Testis (tissue), 3 donors: ENCODE measurements around the gene LARP7. TPM values are rescaled to one million over a fixed set of nuclear protein-coding genes. Genes with fewer than 3 reads are reported as not detected.
A peak's percentile ranks its signal among the peaks of the same experiment; 100 is the strongest.
"Not testable (repeated sequence)": the region's sequence is repeated elsewhere in the genome, so short reads cannot be mapped to it uniquely, and the experiment has no call there.

Source experiments
- DNase-seq: peaks from one replicate; pipeline ENCODE4 v3.0.0-alpha.2; 2019
- H3K27ac ChIP-seq, 2 donors: fragments of 200-600 bp; sonication (generic); one replicate each; pipeline ENCODE4 v1.5.1; 2019
- H3K27me3 ChIP-seq: fragments of 200-600 bp; sonication (generic); one replicate; pipeline ENCODE4 v1.5.1; 2019
- H3K36me3 ChIP-seq: fragments of 200-600 bp; sonication (generic); one replicate; pipeline ENCODE4 v1.5.1; 2017; ENCODE audit warnings: low read depth; ENCODE audit errors: missing control alignments
- H3K4me1 ChIP-seq: fragments of 200-600 bp; sonication (generic); one replicate; pipeline ENCODE4 v1.5.1; 2019
- H3K4me3 ChIP-seq, 2 donors: fragments of 200-600 bp; sonication (generic); one replicate each; pipeline ENCODE4 v1.5.1; 2017 to 2019
- H3K9me3 ChIP-seq: fragments of 200-600 bp; sonication (generic); one replicate; pipeline ENCODE4 v1.5.1; 2017
- POLR2A ChIP-seq: fragments of 450-650 bp; IDR thresholded peaks from one replicate; pipeline ENCODE4 v1.6.1; 2017; ENCODE audit warnings: antibody characterized with exemption, mild to moderate bottlenecking, moderate library complexity
- WGBS, 2 donors: methylation state at CpG; one replicate each; pipeline ENCODE4 v1.1.5; 2018; 5-methylcytosine and 5-hydroxymethylcytosine counted together
- intact Hi-C: fragments of 100-400 bp; cut with DNase I; formaldehyde crosslinking; loops from one replicate; pipeline ENCODE4 v1.15.1; 2023; ENCODE audit warnings: low total_unique reads
- microRNA counts, 2 donors: library from miRNA; unstranded; fragments of <30 nt; microRNA quantifications; one replicate each; lab custom pipeline; 2016
- microRNA-seq, 2 donors: library from miRNA; unstranded; fragments of <30 nt; microRNA quantifications; one replicate each; pipeline ENCODE4, GENCODE V29; 2016; ENCODE audit warnings: borderline number of aligned reads in 2 of 2, borderline replicate concordance in 1 of 2
- polyA plus RNA-seq: library from polyadenylated mRNA; stranded (reverse); fragments of 350-450 nt; fragmentation: Illumina TruSeq; extraction: RNeasy Lipid Tissue Mini Kit (QIAGEN cat#74804); gene quantifications from one replicate; pipeline ENCODE4 v1.2.3, GENCODE V29; 2014; ENCODE audit warnings: low read depth, low replicate concordance; ENCODE audit not compliant: insufficient read depth
- small RNA-seq, 2 donors: library from RNA; depleted of rRNA; stranded (forward); fragments of <200 nt; gene quantifications; one replicate each; pipeline ENCODE3, GENCODE V24; 2016
- total RNA-seq, 2 donors: library from RNA; depleted of rRNA; stranded (reverse); fragments of >200 nt; gene quantifications; one replicate each; pipeline ENCODE4 v1.2.3, GENCODE V29; 2016
- TF ChIP-seq, protein P1 (sequence below), 3 experiments: fragments of 450-650 bp in 2 of 3; fragments of 200-600 bp in 1 of 3; sonication (generic) in 1 of 3; IDR thresholded peaks; one replicate each; pipeline ENCODE4 v1.5.1; 2016 to 2019; ENCODE audit warnings: antibody characterized with exemption in 3 of 3, mild to moderate bottlenecking in 2 of 3, moderate library complexity in 1 of 3

The LARP7 gene
- total and polyA plus RNA-seq, 3 donors from 2014 or later = 15.6 to 41.7 (median 40.6) TPM

DNA sequence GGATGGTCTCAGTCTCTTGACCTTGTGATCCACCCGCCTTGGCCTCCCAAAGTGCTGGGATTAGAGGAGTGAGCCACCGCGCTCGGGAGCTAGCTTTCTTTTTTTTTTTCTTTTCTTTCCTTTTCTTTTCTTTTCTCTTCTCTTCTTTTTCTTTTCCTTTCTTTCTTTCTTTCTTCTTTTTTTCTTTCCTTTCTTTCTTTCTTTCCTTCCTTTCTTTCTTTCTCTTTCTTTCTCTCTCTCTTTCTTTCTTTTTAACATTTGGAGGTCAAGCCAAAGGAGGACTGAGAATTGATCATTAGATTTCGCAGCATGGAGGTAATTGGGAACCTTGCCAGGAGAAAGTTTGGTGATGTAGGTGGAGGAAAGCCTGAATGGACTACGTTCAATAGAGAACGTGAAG, 67.4 kb downstream of the LARP7 start:
- TF ChIP-seq, protein P1, sequence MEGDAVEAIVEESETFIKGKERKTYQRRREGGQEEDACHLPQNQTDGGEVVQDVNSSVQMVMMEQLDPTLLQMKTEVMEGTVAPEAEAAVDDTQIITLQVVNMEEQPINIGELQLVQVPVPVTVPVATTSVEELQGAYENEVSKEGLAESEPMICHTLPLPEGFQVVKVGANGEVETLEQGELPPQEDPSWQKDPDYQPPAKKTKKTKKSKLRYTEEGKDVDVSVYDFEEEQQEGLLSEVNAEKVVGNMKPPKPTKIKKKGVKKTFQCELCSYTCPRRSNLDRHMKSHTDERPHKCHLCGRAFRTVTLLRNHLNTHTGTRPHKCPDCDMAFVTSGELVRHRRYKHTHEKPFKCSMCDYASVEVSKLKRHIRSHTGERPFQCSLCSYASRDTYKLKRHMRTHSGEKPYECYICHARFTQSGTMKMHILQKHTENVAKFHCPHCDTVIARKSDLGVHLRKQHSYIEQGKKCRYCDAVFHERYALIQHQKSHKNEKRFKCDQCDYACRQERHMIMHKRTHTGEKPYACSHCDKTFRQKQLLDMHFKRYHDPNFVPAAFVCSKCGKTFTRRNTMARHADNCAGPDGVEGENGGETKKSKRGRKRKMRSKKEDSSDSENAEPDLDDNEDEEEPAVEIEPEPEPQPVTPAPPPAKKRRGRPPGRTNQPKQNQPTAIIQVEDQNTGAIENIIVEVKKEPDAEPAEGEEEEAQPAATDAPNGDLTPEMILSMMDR (IDR thresholded peaks at IDR 0.05) = no peak
- TF ChIP-seq POLR2A = no peak
- no peak overlapping the region for H3K4me3 ChIP-seq
- H3K4me1 ChIP-seq = no peaks in the 10 kb centered on the region
- no peak overlapping the region for H3K27ac ChIP-seq
- H3K27me3 ChIP-seq = no peaks in the 10 kb centered on the region
- WGBS, 2 donors = 62 to 78% methylated on average over 7 of the region's 7 CpGs
- intact Hi-C loops = no loop called here
- H3K9me3 ChIP-seq = no peaks in the 10 kb centered on the region
- no peaks in the 10 kb centered on the region for H3K36me3 ChIP-seq
- no peak for DNase-seq

DNA sequence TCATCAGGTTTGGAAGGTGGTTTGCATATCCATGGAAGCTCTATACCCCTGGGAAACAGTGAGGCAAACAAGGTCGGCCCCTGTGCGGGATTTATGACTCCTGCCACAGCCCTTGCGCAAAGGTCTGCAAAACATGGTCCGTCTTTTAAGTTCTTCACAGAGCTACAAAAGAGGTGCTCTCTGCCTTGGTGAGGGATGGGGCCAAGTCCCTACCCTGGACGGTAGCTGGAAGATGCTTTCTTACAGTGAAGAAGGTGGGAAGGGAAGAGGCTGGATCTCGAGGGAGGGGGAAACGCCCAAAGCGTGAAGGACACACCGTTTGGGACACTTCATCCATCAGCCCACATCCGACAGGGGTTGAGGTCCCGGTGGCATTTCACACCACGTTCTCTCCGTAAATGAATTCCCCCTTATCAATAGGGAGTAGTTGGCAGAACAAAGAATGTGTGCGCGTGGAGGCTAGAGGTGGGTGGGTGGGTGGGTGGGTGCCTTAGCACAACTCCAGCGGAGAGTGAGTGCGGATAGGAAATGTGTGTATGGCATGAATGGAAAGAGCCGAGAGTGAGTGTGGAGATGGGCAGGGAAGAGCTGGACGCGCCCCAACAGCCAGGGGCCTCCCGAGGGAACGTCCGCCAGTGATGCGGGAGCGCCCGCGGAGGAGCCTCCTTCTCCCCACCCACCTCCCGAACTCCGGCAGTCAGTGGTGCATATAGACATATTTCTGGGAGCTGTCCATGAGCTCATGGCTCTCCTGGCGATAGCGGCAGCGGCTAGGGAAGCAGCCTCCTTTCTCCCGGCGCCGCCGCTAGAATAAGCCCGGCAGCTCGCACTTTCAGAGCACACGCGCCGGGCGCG, 68.3 kb downstream of the LARP7 start:
- 2 to 5% methylated on average over 27 to 33 of the region's 43 CpGs for WGBS, 2 donors
- intact Hi-C loops = no loop called here
- Histone ChIP-seq H3K4me1 (no peaks in the 10 kb centered on the region), H3K27me3 (no peaks in the 10 kb centered on the region), H3K27ac (no peak overlapping the region), H3K4me3 (peak overlapping the region; percentile 54 to 69), H3K36me3 (no peaks in the 10 kb centered on the region), H3K9me3 (no peaks in the 10 kb centered on the region)
- no peak for TF ChIP-seq POLR2A
- TF ChIP-seq, protein P1 (IDR thresholded peaks at IDR 0.05) = no peak
- DNase-seq = peak; percentile 67

DNA sequence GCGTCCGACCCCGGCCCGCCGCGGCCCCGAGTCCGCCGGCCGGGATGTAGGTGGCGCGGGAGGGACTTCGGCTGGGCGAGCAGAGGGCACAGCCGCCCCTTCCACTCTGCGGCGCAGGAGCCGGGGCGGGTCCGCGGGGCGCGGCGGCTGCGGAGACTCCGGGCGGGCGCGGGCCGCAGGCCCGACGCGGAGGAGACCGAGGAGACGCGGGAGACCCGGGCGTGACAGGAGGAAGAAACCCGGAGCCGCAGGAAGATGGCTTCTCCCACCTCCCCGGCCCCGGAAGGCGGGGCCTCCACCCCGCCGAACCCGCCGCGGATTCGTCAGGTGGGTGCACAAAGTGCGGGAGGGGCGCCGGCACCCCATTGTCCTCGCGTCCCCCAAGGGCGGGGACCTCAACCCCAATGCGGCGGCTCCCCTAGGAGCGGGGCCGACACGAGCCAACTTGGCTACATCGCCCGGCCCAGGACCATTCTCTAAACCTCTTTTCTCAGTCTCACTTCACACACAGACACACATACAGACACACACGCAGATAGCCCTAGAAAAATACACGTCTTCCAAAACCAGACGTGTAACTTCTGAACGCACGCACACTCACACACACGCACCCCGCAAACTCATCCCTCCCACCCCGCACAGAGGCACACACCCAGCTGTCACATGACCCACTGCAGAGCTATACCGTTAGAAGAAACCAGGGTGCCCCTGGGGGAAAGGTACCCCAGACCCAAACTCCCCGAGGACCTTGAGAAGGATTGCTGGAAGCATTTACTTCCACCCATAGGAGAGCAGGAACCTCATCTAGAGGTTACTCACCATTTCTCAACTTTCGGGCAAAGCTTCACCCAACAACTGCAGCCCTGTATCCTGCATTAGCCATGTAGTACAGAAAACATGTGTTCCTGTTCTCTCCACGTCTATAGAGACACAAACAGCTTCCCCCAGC, 69.2 kb downstream of the LARP7 start:
- intact Hi-C loops, H3K36me3 ChIP-seq, H3K9me3 ChIP-seq, H3K4me1 ChIP-seq, H3K27me3 ChIP-seq, H3K27ac ChIP-seq: not testable (repeated sequence)
- 0% methylated on average over 15 to 33 of the region's 74 CpGs for WGBS, 2 donors
- peak; percentile 31 for DNase-seq
- H3K4me3 ChIP-seq = peak overlapping the region; percentile 54 to 69

DNA sequence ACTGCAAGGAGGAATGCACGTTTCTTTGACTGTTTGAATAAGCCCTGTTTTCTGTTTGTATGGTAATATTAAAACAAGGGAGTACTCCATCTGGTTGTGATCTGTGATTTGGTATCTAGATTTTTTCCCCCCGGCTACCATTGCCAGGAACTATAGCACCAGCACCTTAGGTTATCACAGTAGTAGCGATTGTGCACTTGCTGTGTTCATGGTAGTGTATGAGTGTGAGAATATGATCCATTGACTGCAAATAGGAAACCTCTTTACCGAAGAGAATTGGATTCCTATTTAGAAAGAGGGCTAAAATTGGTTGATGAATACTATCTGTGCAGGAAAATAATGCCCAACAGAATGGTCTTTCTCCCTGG, 69.9 kb downstream of the LARP7 start:
- Histone ChIP-seq H3K9me3 (no peaks in the 10 kb centered on the region), H3K4me3 (no peak overlapping the region), H3K36me3 (no peaks in the 10 kb centered on the region), H3K4me1 (no peaks in the 10 kb centered on the region), H3K27me3 (no peaks in the 10 kb centered on the region), H3K27ac (no peak overlapping the region)
- TF ChIP-seq, protein P1 (IDR thresholded peaks at IDR 0.05) = no peak
- no peak for TF ChIP-seq POLR2A
- 16 to 20% methylated on average over 4 of the region's 4 CpGs for WGBS, 2 donors
- no peak for DNase-seq
- intact Hi-C loops = no loop called here

MicroRNAs within 50 kb of the gene (microRNA counts, 767-probe panel; counts per million panel counts)
- microRNA hsa-miR-302a-3p (lab: Ali Mortazavi, UCI) = 0 to 152 counts per million in 2 donors
- 0 to 152 counts per million in 2 donors for microRNA hsa-miR-302b-3p (lab: Ali Mortazavi, UCI)
- 0 to 152 counts per million in 2 donors for microRNA hsa-miR-302c-3p (lab: Ali Mortazavi, UCI)
- microRNA hsa-miR-302d-3p (lab: Ali Mortazavi, UCI) = 6,102 to 6,243 counts per million in 2 donors
- 0 to 152 counts per million in 2 donors for microRNA hsa-miR-367-3p (lab: Ali Mortazavi, UCI)

Small RNAs within 50 kb of the gene (microRNA-seq; reads per million reads assigned to microRNA genes)
- gene MIR302A (1.4 to 11.8 reads per million in 2 donors), gene MIR302B (9.0 to 16.7 reads per million in 2 donors), gene MIR302C (0.70 to 1.4 reads per million in 2 donors), gene MIR302D (2.8 to 11.1 reads per million in 2 donors), gene MIR367 (0 reads per million in 2 donors)

Small RNAs within 50 kb of the gene (small RNA-seq; reads per million reads assigned to genes)
- 0 reads per million in 2 donors for gene MIR302A
- 0 reads per million in 2 donors for gene MIR302C
- gene MIR302D = 0 reads per million in 2 donors
- gene MIR367 = 0 reads per million in 2 donors
- 0 reads per million in 2 donors for gene WRBP1

Other genes starting within 250 kb of the LARP7 start
- gene NEUROG2, start 121.0 kb upstream of the LARP7 start, total RNA-seq = 1 to 10 TPM in 1 of 2 donors, under 1 TPM in 1; 0.62 to 3.8 TPM
- gene NEUROG2, start 121.0 kb upstream of the LARP7 start, polyA plus RNA-seq = 4.1 TPM
- 10 to 100 TPM; 16.9 to 25.7 TPM for gene ZGRF1, start 234 bp upstream of the LARP7 start, total RNA-seq
- gene ZGRF1, start 234 bp upstream of the LARP7 start, polyA plus RNA-seq = 6.4 TPM